SIG-M5 (cell line): ENCODE results near the gene ZMIZ1.

Experiments
- DNase-seq: peaks from one replicate; lab custom pipeline; 2025; lab: John Stamatoyannopoulos, UW

ZMIZ1 gene

GRCh38 chr10:79206300-79207095 is 137.7 kb downstream of the ZMIZ1 start:
- no peak for DNase-seq

GRCh38 chr10:79207096-79207357 is 138.3 kb downstream of the ZMIZ1 start:
- no peak for DNase-seq

GRCh38 chr10:79207726-79208125 is 139.0 kb downstream of the ZMIZ1 start:
- DNase-seq = no peak

- DNase-seq = no peak
These were observed 139.7 kb downstream of the ZMIZ1 start for GRCh38 chr10:79208251-79208983.

- DNase-seq = no peak
These were observed 140.6 kb downstream of the ZMIZ1 start for GRCh38 chr10:79209340-79209739.

- DNase-seq = no peak
These were observed 141.1 kb downstream of the ZMIZ1 start for GRCh38 chr10:79209831-79210230.

- no peak for DNase-seq
These were observed 141.9 kb downstream of the ZMIZ1 start for GRCh38 chr10:79210672-79211071.

GRCh38 chr10:79211616-79212015 is 142.8 kb downstream of the ZMIZ1 start:
- DNase-seq = no peak

- no peak for DNase-seq
These were observed 146.8 kb downstream of the ZMIZ1 start for GRCh38 chr10:79215531-79215930.

GRCh38 chr10:79219322-79219957 is 150.7 kb downstream of the ZMIZ1 start:
- no peak for DNase-seq

- DNase-seq = no peak
These were observed 151.5 kb downstream of the ZMIZ1 start for GRCh38 chr10:79220307-79220706.

GRCh38 chr10:79221110-79222051 is 152.6 kb downstream of the ZMIZ1 start:
- no peak for DNase-seq

- DNase-seq = no peak
These were observed 153.4 kb downstream of the ZMIZ1 start for GRCh38 chr10:79222186-79222585.

- no peak for DNase-seq
These were observed 154.6 kb downstream of the ZMIZ1 start for GRCh38 chr10:79223091-79224048.

GRCh38 chr10:79224263-79224949 is 155.6 kb downstream of the ZMIZ1 start:
- no peak for DNase-seq

- DNase-seq = no peak
These were observed 156.2 kb downstream of the ZMIZ1 start for GRCh38 chr10:79224992-79225391.

- no peak for DNase-seq
These were observed 157.9 kb downstream of the ZMIZ1 start for GRCh38 chr10:79226391-79227245.

GRCh38 chr10:79229071-79229541 is 160.3 kb downstream of the ZMIZ1 start:
- DNase-seq = no peak

GRCh38 chr10:79229830-79230327 is 161.1 kb downstream of the ZMIZ1 start:
- no peak for DNase-seq
